ENCODE results near the gene RPL28.

DNA sequence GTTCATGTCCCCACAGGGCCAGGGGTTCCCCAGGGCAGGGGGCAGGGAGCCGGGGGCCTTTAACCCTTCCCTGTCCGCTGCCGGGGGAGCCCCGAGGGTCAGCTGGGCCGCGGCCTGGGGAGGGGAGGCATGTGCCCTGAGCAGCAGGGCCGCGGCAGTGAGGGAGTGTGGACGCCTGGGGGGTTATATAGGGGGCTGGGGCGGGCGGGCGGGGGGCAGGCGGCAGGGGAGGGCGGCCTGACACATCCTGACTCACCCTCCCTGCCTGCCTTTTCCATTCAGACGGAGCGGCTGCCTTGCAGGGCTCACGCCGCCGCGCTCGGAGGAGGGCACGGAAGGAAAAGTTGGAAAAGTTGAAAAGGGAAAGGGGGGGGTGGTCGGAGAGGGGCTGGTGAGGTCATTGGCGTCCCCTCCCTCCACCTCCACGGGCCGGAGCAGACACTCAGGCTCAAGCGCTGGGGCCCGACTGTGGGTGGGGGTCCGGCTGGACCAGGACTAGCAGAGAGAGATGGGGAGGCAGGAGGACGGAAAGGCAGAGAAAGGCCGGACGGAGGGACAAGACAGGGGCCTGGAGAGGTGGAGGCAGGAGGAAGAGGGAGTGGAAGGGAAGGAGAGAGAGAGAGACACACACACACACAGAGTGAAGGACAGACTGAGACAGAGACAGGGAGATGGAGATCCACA lies 15.3 kb upstream of the RPL28 start, which contains the start of gene IL11:
- TF ChIP-seq GATA2 (IDR thresholded peaks at IDR 0.05; ENCODE audit: low read depth, low read length) (no peak), GATA3 (IDR thresholded peaks at IDR 0.05; ENCODE audit: low read depth, low read length) (no peak)
